Measurements from ENCODE around the gene SCART1. TPM values are rescaled to one million over a fixed set of nuclear protein-coding genes. Genes with fewer than 3 reads are reported as not detected.
"Not testable (repeated sequence)": the region's sequence is repeated elsewhere in the genome, so short reads cannot be mapped to it uniquely, and the experiment has no call there.

SCART1 gene
- total and polyA plus RNA-seq, 2 experiments from 2014 or later = 0.89 to 5.6 TPM

GRCh38 chr10:133511907-133512528, 58.3 kb downstream of the SCART1 start:
- peaks cover 3% of the 10 kb centered on the region for H3K9me3 ChIP-seq (ENCODE audit: low read depth)
- TF ChIP-seq CTCF (IDR thresholded peaks at IDR 0.05; ENCODE audit: low read depth, low read length) = no peak
- no peak overlapping the region for H3K27ac ChIP-seq
- H3K27me3 ChIP-seq = no peaks in the 10 kb centered on the region
- no peak for DNase-seq (ENCODE audit: low read depth in 1 of 2, low spot score in 1 of 2)
- H3K36me3 ChIP-seq = no peaks in the 10 kb centered on the region
- no peaks in the 10 kb centered on the region for H3K4me1 ChIP-seq (ENCODE audit: low read depth)
- no peak overlapping the region for H3K4me3 ChIP-seq

GRCh38 chr10:133515471-133515870, 61.7 kb downstream of the SCART1 start:
- no peak for DNase-seq (ENCODE audit: low read depth in 1 of 2, low spot score in 1 of 2)
- Histone ChIP-seq H3K4me1 (ENCODE audit: low read depth) (no peaks in the 10 kb centered on the region), H3K9me3 (ENCODE audit: low read depth) (peaks cover 3% of the 10 kb centered on the region), H3K27me3 (no peaks in the 10 kb centered on the region), H3K36me3 (no peaks in the 10 kb centered on the region), H3K4me3 (no peak overlapping the region), H3K27ac (no peak overlapping the region)
- no peak for TF ChIP-seq CTCF (IDR thresholded peaks at IDR 0.05; ENCODE audit: low read depth, low read length)

- no peak for TF ChIP-seq CTCF (IDR thresholded peaks at IDR 0.05; ENCODE audit: low read depth, low read length)
- peaks cover under 1% of the 10 kb centered on the region for H3K9me3 ChIP-seq (ENCODE audit: low read depth)
- no peaks in the 10 kb centered on the region for H3K4me1 ChIP-seq (ENCODE audit: low read depth)
- DNase-seq (ENCODE audit: low read depth in 1 of 2, low spot score in 1 of 2) = no peak
- no peaks in the 10 kb centered on the region for H3K27me3 ChIP-seq
- H3K36me3 ChIP-seq = no peaks in the 10 kb centered on the region
- no peak overlapping the region for H3K27ac ChIP-seq
- no peak overlapping the region for H3K4me3 ChIP-seq
Measured at GRCh38 chr10:133516057-133516456, 62.3 kb downstream of the SCART1 start.

DNA sequence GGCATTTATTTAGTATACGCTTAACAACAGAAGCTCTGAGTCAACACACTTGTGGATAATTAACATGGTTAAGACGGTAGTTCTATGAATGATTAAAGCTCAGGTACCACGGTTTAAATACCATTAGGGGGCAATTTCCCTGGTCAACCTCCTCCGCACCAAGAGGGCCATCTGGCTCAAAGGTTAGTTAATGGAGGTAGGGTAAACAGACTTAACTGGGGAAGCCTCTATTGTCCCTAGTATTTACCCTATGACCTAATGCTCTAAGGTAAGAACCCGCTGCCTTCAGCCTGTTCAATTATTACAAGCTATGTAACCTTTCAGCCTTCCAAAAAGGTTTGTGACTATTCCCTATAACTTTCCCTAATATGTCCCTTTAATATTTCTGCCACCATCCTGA, 64.8 kb downstream of the SCART1 start:
- not testable (repeated sequence) for H3K27ac ChIP-seq; H3K4me1 ChIP-seq (ENCODE audit: low read depth); DNase-seq (ENCODE audit: low read depth in 1 of 2, low spot score in 1 of 2); H3K9me3 ChIP-seq (ENCODE audit: low read depth); H3K27me3 ChIP-seq; H3K36me3 ChIP-seq; H3K4me3 ChIP-seq

Other genes with a start within 250 kb of the SCART1 start
- not detected in 2 replicates for gene UTF1, start 223.7 kb upstream of the SCART1 start, total RNA-seq
- not detected in 2 replicates for gene UTF1, start 223.7 kb upstream of the SCART1 start, polyA plus RNA-seq
- gene VENTX, start 216.1 kb upstream of the SCART1 start, total RNA-seq = not detected in 2 replicates
- gene VENTX, start 216.1 kb upstream of the SCART1 start, polyA plus RNA-seq = not detected in 2 replicates
- gene ADAM8, start 177.1 kb upstream of the SCART1 start, total RNA-seq = 2.8 and 6.9 TPM in 2 replicates
- gene ADAM8, start 177.1 kb upstream of the SCART1 start, polyA plus RNA-seq = 2.3 and 3.7 TPM in 2 replicates
- gene TUBGCP2, start 145.1 kb upstream of the SCART1 start, total RNA-seq = 70.2 and 70.8 TPM in 2 replicates
- gene TUBGCP2, start 145.1 kb upstream of the SCART1 start, polyA plus RNA-seq = 52.3 and 62.4 TPM in 2 replicates
- 53.7 and 67.1 TPM in 2 replicates for gene ZNF511, start 145.0 kb upstream of the SCART1 start, total RNA-seq
- gene ZNF511, start 145.0 kb upstream of the SCART1 start, polyA plus RNA-seq = 116 and 150 TPM in 2 replicates
- 9.8 and 16.3 TPM in 2 replicates for gene CALY, start 117.0 kb upstream of the SCART1 start, total RNA-seq
- 12.3 and 14.8 TPM in 2 replicates for gene CALY, start 117.0 kb upstream of the SCART1 start, polyA plus RNA-seq
- 0.35 and 2.3 TPM in 2 replicates for gene PRAP1, start 106.6 kb upstream of the SCART1 start, total RNA-seq
- gene PRAP1, start 106.6 kb upstream of the SCART1 start, polyA plus RNA-seq = 1.6 and 3.5 TPM in 2 replicates
- 20.0 and 58.1 TPM in 2 replicates for gene FUOM, start 95.9 kb upstream of the SCART1 start, total RNA-seq
- 22.1 and 68.5 TPM in 2 replicates for gene FUOM, start 95.9 kb upstream of the SCART1 start, polyA plus RNA-seq
- gene ECHS1, start 80.6 kb upstream of the SCART1 start, total RNA-seq = 111 and 159 TPM in 2 replicates
- 184 and 243 TPM in 2 replicates for gene ECHS1, start 80.6 kb upstream of the SCART1 start, polyA plus RNA-seq
- gene PAOX, start 74.7 kb upstream of the SCART1 start, total RNA-seq = 14.8 and 15.8 TPM in 2 replicates
- gene PAOX, start 74.7 kb upstream of the SCART1 start, polyA plus RNA-seq = 18.2 and 20.1 TPM in 2 replicates
- gene MTG1, start 59.8 kb upstream of the SCART1 start, total RNA-seq = 35.3 and 65.1 TPM in 2 replicates
- gene MTG1, start 59.8 kb upstream of the SCART1 start, polyA plus RNA-seq = 83.1 and 123 TPM in 2 replicates
- gene SPRN, start 29.3 kb upstream of the SCART1 start, total RNA-seq = 0.33 and 0.63 TPM in 2 replicates
- gene SPRN, start 29.3 kb upstream of the SCART1 start, polyA plus RNA-seq = 1.8 and 2.3 TPM in 2 replicates
- gene CYP2E1, start 73.4 kb downstream of the SCART1 start, total RNA-seq = 1.1 and 4.1 TPM in 2 replicates
- gene CYP2E1, start 73.4 kb downstream of the SCART1 start, polyA plus RNA-seq = 1.1 and 2.0 TPM in 2 replicates
- gene SYCE1, start 111.6 kb downstream of the SCART1 start, total RNA-seq = not detected in 2 replicates
- gene SYCE1, start 111.6 kb downstream of the SCART1 start, polyA plus RNA-seq = 0.18 TPM in 1 of 2 replicates, not detected in the other
- gene FRG2B, start 172.8 kb downstream of the SCART1 start, total RNA-seq = not detected in 2 replicates
- gene FRG2B, start 172.8 kb downstream of the SCART1 start, polyA plus RNA-seq = not detected in 2 replicates

Data from cardiac muscle cell (in vitro differentiated cells and primary cell).